ENCODE data around the gene LILRB3.
"Not testable (repeated sequence)": the region's sequence is repeated elsewhere in the genome, so short reads cannot be mapped to it uniquely, and the experiment has no call there.

LILRB3 gene

DNA sequence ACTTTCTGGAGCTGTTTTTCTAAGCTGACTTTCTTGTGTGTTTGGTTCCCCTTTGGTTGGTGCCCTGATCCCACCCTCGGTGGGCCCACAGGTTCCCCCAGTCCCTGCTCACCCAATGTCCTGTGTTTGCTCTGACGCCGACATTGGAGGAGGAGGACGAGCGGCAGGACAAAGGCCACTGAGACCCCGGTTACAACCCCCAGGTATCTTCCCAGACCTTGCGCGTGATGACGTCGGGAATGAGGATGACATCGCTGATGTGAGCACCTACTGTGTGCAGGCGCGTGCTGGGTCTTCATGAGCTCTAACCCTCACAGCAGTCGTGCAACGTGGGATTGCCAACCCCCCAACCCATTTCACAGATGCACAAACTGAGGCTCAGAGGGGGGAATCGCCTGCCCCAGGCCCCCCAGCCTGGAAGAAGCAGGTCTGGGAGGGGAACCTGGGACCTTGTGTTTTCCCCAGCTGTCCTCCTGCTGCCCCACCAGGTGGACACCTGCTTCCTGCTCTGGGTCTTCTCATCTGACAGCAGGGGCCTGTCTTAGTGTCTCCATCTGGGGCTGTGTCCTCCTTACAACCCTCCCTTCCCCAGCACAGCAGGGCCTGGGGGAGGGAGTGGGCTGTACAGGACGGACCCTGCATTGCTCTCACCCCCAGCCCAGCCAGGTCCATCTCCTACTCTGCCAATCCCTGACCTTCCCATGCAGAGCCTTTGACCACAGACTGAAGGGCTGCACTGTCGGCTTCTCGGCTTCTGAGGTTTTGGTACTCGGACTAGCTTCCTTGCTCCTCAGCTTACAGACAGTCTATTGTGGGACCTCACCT is 24.5 kb upstream of the LILRB3 start:
- no peaks in the 10 kb centered on the region for H3K9me3 ChIP-seq (ENCODE audit: low read depth, low read length)
- no peak overlapping the region for H3K27ac ChIP-seq
- DNase-seq (ENCODE audit: low read depth, low spot score), result no peak
- no peak overlapping the region for H3K9ac ChIP-seq (ENCODE audit: insufficient read length)
- TF ChIP-seq POLR2AphosphoS5 (IDR thresholded peaks at IDR 0.05; ENCODE audit: borderline replicate concordance, low read depth, low read length) (no peak), EZH2 (IDR thresholded peaks at IDR 0.05) (no peak), FOXP2 (optimal IDR thresholded peaks at IDR 0.05; ENCODE audit: control extremely low read depth, extremely low read length, insufficient read depth) (no peak)
- no peak overlapping the region for H3K4me3 ChIP-seq
- no peaks in the 10 kb centered on the region for H3K36me3 ChIP-seq (ENCODE audit: insufficient read depth, low read length)

DNA sequence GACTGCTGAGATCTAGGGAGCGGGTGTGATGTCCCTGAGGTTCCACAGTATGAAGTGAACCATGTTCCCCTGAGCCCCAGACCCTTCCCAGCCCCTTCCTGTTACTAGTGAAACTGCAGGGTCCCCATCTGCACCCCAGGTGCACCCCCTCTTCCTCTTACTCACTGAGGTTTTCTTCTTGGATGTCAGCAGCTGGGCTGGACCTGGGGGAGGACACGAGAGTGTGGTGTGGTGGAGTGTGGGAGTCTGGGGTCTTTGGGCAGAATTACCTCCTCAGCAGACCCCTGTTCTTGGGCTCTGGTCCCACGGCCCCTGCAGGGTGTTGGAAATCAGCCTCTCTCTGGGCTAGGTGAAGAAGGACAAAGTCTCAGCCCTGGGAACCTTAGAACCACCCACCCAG is 23.1 kb upstream of the LILRB3 start:
- Histone ChIP-seq H3K9ac (ENCODE audit: insufficient read length) (no peak overlapping the region), H3K27ac (no peak overlapping the region), H3K4me3 (no peak overlapping the region), H3K36me3 (ENCODE audit: insufficient read depth, low read length) (no peaks in the 10 kb centered on the region), H3K9me3 (ENCODE audit: low read depth, low read length) (no peaks in the 10 kb centered on the region)
- no peak for DNase-seq (ENCODE audit: low read depth, low spot score)
- TF ChIP-seq POLR2AphosphoS5 (IDR thresholded peaks at IDR 0.05; ENCODE audit: borderline replicate concordance, low read depth, low read length) (no peak), FOXP2 (optimal IDR thresholded peaks at IDR 0.05; ENCODE audit: control extremely low read depth, extremely low read length, insufficient read depth) (no peak), EZH2 (IDR thresholded peaks at IDR 0.05) (no peak)

DNA sequence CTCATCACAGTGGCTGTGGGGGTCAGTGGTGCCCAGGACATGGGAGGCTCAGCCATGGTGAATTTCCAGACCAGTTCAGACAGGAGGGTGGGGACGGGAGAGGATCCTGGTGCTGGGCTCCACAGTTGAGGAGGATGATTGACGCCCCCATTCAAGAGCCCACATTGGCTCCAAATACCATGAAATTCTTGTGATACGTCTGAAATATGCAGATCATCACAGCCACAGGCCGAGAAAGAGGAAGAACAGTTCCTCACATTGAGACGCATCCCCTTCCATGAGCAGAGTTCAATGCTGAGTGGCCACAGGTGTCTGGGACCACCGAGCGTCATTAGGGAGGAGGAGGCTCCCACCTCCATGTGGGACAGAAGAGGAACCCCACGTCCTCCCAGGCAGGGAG is 21.0 kb upstream of the LILRB3 start:
- not testable (repeated sequence) for DNase-seq (ENCODE audit: low read depth, low spot score); H3K9me3 ChIP-seq (ENCODE audit: low read depth, low read length); H3K4me3 ChIP-seq; H3K9ac ChIP-seq (ENCODE audit: insufficient read length); H3K36me3 ChIP-seq (ENCODE audit: insufficient read depth, low read length); H3K27ac ChIP-seq

DNA sequence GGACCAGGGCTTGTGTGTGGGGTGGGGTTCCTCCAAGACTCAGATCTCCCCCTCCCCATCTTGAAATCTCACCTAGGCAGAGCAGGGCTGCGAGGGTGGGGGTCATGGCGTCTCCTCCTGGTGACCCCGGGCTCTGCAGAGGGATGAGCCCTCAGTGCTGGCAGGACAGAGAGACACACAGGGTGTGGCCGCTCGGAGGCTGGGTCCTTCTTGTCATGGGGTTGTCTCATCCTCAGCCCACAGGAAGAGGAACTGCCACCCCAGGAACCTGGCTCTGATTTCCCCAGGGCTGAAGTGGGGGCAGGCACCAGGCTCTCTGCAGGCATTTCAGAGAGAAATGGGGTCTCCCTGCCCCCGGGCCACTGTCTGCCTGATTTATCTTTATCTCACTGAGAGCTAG is 19.8 kb upstream of the LILRB3 start, which contains the start of gene LILRA6:
Gene LILRA6 (minus strand): TSS at position 145 of the 400 bp plus-strand sequence.
- not testable (repeated sequence) for H3K27ac ChIP-seq; DNase-seq (ENCODE audit: low read depth, low spot score); H3K4me3 ChIP-seq; H3K9me3 ChIP-seq (ENCODE audit: low read depth, low read length); H3K36me3 ChIP-seq (ENCODE audit: insufficient read depth, low read length); H3K9ac ChIP-seq (ENCODE audit: insufficient read length)

DNA sequence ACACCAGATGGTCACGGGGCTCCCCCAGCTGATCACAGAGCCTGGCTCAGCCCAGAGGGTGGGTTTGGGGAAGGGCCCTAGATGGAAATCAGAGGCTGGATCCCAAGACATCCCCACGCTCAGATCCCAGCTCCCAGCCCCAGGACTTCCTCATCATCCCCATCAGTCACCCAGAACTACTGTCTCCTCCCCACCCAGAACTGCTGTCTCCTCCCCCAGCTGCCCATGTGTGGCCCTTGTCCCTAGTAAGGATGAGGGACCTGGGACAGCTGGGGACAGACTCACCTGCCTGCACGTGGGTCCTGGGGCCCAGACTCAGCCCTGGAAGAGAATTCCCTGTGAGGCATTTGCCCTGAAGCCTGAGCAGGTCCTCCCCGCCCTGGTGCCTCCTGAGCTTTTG is 19.4 kb upstream of the LILRB3 start:
- not testable (repeated sequence) for DNase-seq (ENCODE audit: low read depth, low spot score); H3K27ac ChIP-seq; H3K36me3 ChIP-seq (ENCODE audit: insufficient read depth, low read length); H3K9me3 ChIP-seq (ENCODE audit: low read depth, low read length); H3K9ac ChIP-seq (ENCODE audit: insufficient read length); H3K4me3 ChIP-seq

DNA sequence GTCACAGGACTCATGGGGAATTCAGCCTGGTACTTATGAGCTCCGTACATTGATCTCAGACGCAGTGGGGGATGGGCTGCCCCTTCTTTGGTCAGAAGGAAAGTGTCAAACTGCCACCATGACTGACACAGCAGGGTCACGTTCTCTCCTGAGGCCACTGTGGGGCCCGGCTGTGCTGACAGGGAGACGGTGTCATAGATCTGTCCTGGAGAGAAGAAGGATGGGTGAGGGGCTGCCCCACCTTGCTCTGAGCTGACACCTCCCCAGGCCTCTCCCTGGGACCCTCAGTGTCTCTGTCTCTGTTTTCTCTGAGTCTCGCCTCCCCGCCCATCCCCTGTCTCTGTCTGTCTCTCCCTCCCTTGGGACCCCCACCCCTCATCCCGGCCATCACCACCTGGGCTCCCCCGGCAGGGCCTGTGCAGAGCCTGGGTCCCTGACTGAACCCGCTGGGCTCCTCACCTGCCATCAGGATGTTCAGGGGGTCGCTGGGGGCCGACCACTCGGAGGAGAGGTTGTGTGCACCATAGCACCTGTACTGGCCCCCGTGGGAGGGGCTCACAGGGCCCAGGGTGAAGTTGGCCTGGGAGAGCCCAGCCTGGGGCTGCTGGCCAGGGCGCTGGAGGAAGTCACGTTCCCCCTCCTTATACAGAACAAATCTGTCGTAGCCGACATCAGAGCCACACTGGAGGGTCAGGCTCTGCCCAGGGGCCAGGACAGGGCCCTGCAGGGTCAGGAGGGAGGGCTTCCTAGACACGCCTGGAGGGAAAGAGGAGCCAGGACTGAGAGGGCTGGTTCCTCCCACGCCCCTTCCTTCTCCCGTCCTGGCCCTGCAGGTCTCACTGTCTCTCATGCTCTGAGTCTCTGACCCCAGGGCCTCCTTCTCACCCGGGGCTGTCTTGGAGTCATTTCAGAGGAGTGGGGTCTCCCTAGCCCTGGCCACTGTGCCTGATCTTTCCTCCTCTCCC is 17.8 kb upstream of the LILRB3 start:
- H3K9ac ChIP-seq (ENCODE audit: insufficient read length); H3K4me3 ChIP-seq; H3K27ac ChIP-seq; H3K9me3 ChIP-seq (ENCODE audit: low read depth, low read length); DNase-seq (ENCODE audit: low read depth, low spot score); H3K36me3 ChIP-seq (ENCODE audit: insufficient read depth, low read length): not testable (repeated sequence)

DNA sequence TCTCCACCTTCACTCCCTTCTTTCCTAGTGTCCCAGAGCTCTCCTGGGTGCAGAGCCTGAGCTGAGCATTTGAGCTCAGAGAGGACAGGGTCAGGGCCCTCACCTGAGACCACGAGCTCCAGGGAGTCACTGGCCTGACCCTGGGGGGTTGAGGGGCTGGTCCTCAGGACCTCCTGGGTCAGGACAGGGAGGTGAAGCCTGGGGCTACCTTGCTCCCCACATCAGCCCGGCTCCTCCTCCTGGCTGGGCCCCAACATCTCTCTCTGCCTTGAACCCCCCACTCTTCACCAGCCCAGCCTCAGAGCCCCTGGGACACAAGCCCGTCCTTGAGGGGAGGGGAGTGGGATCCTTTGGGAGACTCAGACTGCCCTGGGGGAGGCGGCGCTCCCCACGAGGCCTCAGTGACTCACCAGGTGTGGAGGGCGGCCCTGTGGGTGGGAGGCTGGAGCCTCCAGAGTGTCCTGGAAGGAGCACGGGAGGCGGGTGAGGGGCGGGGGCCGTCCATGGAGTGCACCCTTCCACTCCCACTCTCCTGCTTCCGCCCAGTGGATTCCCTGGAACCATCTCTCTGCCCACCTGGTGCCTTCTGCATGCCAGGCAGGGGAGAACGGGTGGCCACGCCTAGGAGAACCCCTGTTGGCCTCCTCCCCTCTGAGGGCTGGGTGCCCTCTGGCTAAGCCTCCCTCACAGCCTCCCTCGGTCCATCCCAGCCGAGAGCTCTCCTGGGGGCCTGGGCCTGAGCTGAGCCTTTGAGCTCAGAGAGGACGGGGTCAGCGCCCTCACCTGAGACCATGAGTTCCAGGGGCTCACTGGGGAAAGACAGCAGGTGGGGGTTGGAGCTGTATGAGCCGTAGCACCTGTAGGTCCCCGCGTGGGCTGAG is 16.9 kb upstream of the LILRB3 start:
- not testable (repeated sequence) for H3K4me3 ChIP-seq; H3K27ac ChIP-seq; H3K36me3 ChIP-seq (ENCODE audit: insufficient read depth, low read length); H3K9me3 ChIP-seq (ENCODE audit: low read depth, low read length); DNase-seq (ENCODE audit: low read depth, low spot score); H3K9ac ChIP-seq (ENCODE audit: insufficient read length)

DNA sequence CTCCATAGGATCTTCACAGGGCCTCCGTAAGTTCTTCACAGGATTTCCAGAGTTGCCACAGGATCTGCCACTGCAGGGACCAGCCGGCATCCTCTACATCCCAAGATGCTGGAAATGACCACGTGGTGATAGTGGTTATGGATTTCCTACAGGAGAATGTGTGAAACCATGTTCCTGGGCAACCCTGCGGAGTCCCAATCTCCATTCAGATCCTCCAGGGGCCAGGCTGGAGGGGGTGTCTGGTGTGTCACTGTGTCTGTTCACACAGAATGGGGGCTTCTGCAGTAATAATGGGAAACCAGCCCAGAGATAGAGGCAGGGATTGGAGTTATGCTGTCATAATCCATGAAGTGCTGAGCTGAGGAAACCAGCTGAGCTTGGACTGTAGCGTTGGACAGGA is 11.1 kb upstream of the LILRB3 start:
- no peak overlapping the region for H3K4me3 ChIP-seq
- H3K9me3 ChIP-seq (ENCODE audit: low read depth, low read length), result no peaks in the 10 kb centered on the region
- no peak overlapping the region for H3K27ac ChIP-seq
- TF ChIP-seq EZH2 (IDR thresholded peaks at IDR 0.05), result no peak
- TF ChIP-seq FOXP2 (optimal IDR thresholded peaks at IDR 0.05; ENCODE audit: control extremely low read depth, extremely low read length, insufficient read depth), result no peak
- TF ChIP-seq POLR2AphosphoS5 (IDR thresholded peaks at IDR 0.05; ENCODE audit: borderline replicate concordance, low read depth, low read length), result no peak
- H3K36me3 ChIP-seq (ENCODE audit: insufficient read depth, low read length), result no peaks in the 10 kb centered on the region
- no peak for DNase-seq (ENCODE audit: low read depth, low spot score)
- H3K9ac ChIP-seq (ENCODE audit: insufficient read length), result no peak overlapping the region
